Measurements from ENCODE around the gene VSX2. TPM values are rescaled to one million over a fixed set of nuclear protein-coding genes. Genes with fewer than 3 reads are reported as not detected.

VSX2 gene
- total RNA-seq, 1 experiment from 2014 or later = not detected

- H3K4me3 ChIP-seq (ENCODE audit: low read length) = no peak overlapping the region
- ATAC-seq (no peak), DNase-seq (no peak)
- no peaks in the 10 kb centered on the region for H3K9me3 ChIP-seq (ENCODE audit: low read length)
- H3K27me3 ChIP-seq (ENCODE audit: low read length) = no peaks in the 10 kb centered on the region
- no peaks in the 10 kb centered on the region for H3K4me1 ChIP-seq (ENCODE audit: insufficient read depth, low read length)
- no peak overlapping the region for H3K9ac ChIP-seq (ENCODE audit: low read length)
- no peaks in the 10 kb centered on the region for H4K20me1 ChIP-seq (ENCODE audit: low read length)
- BruUV-seq (replicated peaks) = no TSS peak
- TF ChIP-seq EZH2phosphoT487 (IDR thresholded peaks at IDR 0.05; ENCODE audit: borderline replicate concordance, low read length) = no peak
- TF ChIP-seq CTCF (conservative IDR thresholded peaks at IDR 0.05; ENCODE audit: low read depth, low read length) = no peak
- no peak for TF ChIP-seq EZH2 (IDR thresholded peaks at IDR 0.05; ENCODE audit: low read length, unreplicated experiment)
- H3K4me2 ChIP-seq (ENCODE audit: low read length) = no peak overlapping the region
- ChIA-PET CTCF (no interaction called here), POLR2A (ENCODE audit: unreplicated experiment) (interaction anchor here (0.5 kb wide), 1 partner anchor 31 kb away, joined by 35 read pairs; no protein-coding TSS in a partner anchor)
- no peaks in the 10 kb centered on the region for H3K79me2 ChIP-seq (ENCODE audit: low read length)
- no peaks in the 10 kb centered on the region for H3K36me3 ChIP-seq (ENCODE audit: low read depth, low read length)
- intact Hi-C loops (cut with micrococcal nuclease) = no loop called here
- no peak overlapping the region for H2AFZ ChIP-seq (ENCODE audit: low read length)
- no peaks in the 10 kb centered on the region for H3F3A ChIP-seq (ENCODE audit: low read length, unreplicated experiment)
- H3K27ac ChIP-seq (ENCODE audit: low read length) = no peak overlapping the region
- H3K9me2 ChIP-seq (replicated peaks; ENCODE audit: low read length) = no peaks in the 10 kb centered on the region
Observed at GRCh38 chr14:74194506-74195274, 44.6 kb upstream of the VSX2 start.

DNA sequence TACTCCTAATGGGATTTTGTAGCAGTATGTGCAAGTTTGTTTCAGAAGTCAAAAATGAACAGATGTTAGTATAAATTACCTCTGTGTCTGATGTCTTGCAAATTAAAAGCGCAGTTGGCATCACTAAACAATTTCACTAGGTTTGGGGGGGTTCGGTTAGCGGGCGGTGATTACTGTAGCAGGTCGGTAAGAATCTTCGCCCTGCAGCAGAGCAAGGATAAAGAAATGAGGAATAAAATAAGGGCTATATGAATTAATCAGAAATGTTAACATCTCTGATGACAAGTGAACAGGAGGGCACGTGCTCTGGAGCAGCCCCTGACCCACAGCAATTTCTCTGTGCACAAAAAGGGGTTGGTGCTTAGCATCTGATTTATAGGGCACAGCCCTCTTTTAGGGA, 43.6 kb upstream of the VSX2 start:
- no peak overlapping the region for H3K4me2 ChIP-seq (ENCODE audit: low read length)
- H3K4me1 ChIP-seq (ENCODE audit: insufficient read depth, low read length) = no peaks in the 10 kb centered on the region
- CTCF ChIA-PET = no interaction called here
- TF ChIP-seq EZH2 (IDR thresholded peaks at IDR 0.05; ENCODE audit: low read length, unreplicated experiment) (no peak), CTCF (conservative IDR thresholded peaks at IDR 0.05; ENCODE audit: low read depth, low read length) (no peak), EZH2phosphoT487 (IDR thresholded peaks at IDR 0.05; ENCODE audit: borderline replicate concordance, low read length) (no peak)
- POLR2A ChIA-PET (ENCODE audit: unreplicated experiment) = no interaction called here
- H3K27ac ChIP-seq (ENCODE audit: low read length) = no peak overlapping the region
- no peak overlapping the region for H3K9ac ChIP-seq (ENCODE audit: low read length)
- H3F3A ChIP-seq (ENCODE audit: low read length, unreplicated experiment) = no peaks in the 10 kb centered on the region
- no peaks in the 10 kb centered on the region for H3K36me3 ChIP-seq (ENCODE audit: low read depth, low read length)
- no peaks in the 10 kb centered on the region for H3K9me3 ChIP-seq (ENCODE audit: low read length)
- DNase-seq = no peak
- no peak for ATAC-seq
- H4K20me1 ChIP-seq (ENCODE audit: low read length) = no peaks in the 10 kb centered on the region
- H3K9me2 ChIP-seq (replicated peaks; ENCODE audit: low read length) = no peaks in the 10 kb centered on the region
- no peak overlapping the region for H2AFZ ChIP-seq (ENCODE audit: low read length)
- intact Hi-C loops (cut with micrococcal nuclease) = no loop called here
- H3K4me3 ChIP-seq (ENCODE audit: low read length) = no peak overlapping the region
- BruUV-seq (replicated peaks) = no TSS peak
- H3K79me2 ChIP-seq (ENCODE audit: low read length) = no peaks in the 10 kb centered on the region
- H3K27me3 ChIP-seq (ENCODE audit: low read length) = no peaks in the 10 kb centered on the region

- Histone ChIP-seq H3K4me2 (ENCODE audit: low read length) (no peak overlapping the region), H3K27me3 (ENCODE audit: low read length) (no peaks in the 10 kb centered on the region), H3K4me1 (ENCODE audit: insufficient read depth, low read length) (no peaks in the 10 kb centered on the region), H2AFZ (ENCODE audit: low read length) (no peak overlapping the region), H3K9me3 (ENCODE audit: low read length) (no peaks in the 10 kb centered on the region), H3K27ac (ENCODE audit: low read length) (no peak overlapping the region), H3F3A (ENCODE audit: low read length, unreplicated experiment) (no peaks in the 10 kb centered on the region), H3K9me2 (replicated peaks; ENCODE audit: low read length) (no peaks in the 10 kb centered on the region), H4K20me1 (ENCODE audit: low read length) (no peaks in the 10 kb centered on the region), H3K9ac (ENCODE audit: low read length) (no peak overlapping the region), H3K79me2 (ENCODE audit: low read length) (no peaks in the 10 kb centered on the region), H3K36me3 (ENCODE audit: low read depth, low read length) (no peaks in the 10 kb centered on the region), H3K4me3 (ENCODE audit: low read length) (no peak overlapping the region)
- BruUV-seq (replicated peaks) = no TSS peak
- POLR2A ChIA-PET (ENCODE audit: unreplicated experiment) = no interaction called here
- TF ChIP-seq EZH2phosphoT487 (IDR thresholded peaks at IDR 0.05; ENCODE audit: borderline replicate concordance, low read length) (no peak), EZH2 (IDR thresholded peaks at IDR 0.05; ENCODE audit: low read length, unreplicated experiment) (no peak)
- CTCF ChIA-PET = no interaction called here
- DNase-seq = no peak
- intact Hi-C loops (cut with micrococcal nuclease) = no loop called here
- ATAC-seq = no peak
Observed at GRCh38 chr14:74198441-74199234, 40.6 kb upstream of the VSX2 start.

All from PC-3 (cell line).